Thoracic aorta (tissue), 2 donors: Measurements from ENCODE around the gene CALCOCO2. TPM values are rescaled to one million over a fixed set of nuclear protein-coding genes. Genes with fewer than 3 reads are reported as not detected.
"Not testable (repeated sequence)": the region's sequence is repeated elsewhere in the genome, so short reads cannot be mapped to it uniquely, and the experiment has no call there.

Experiments
- ATAC-seq: fragments of 150-250 bp; one replicate; pipeline ENCODE4 v1.8.0; 2017; ENCODE audit warnings: low read depth; ENCODE audit not compliant: insufficient number of reproducible peaks, low FRiP score
- DNase-seq: peaks from one replicate; pipeline ENCODE4 v3.0.0-alpha.2; 2020; ENCODE audit warnings: low spot score
- H3K27ac ChIP-seq, 2 donors: fragments of 200-600 bp; sonication (generic); 1 replicate in 1 of 2; 2 replicates in 1 of 2; pipeline ENCODE4 v1.5.1; 2016; ENCODE audit warnings: mild to moderate bottlenecking in 2 of 2, moderate library complexity in 2 of 2
- H3K27me3 ChIP-seq: fragments of 200-600 bp; sonication (generic); replicated peaks from 2 replicates; pipeline ENCODE4 v1.6.0; 2016; ENCODE audit warnings: mild to moderate bottlenecking; ENCODE audit not compliant: insufficient read depth
- H3K36me3 ChIP-seq: fragments of 200-600 bp; sonication (generic); one replicate; pipeline ENCODE4 v1.5.1; 2016
- H3K4me1 ChIP-seq, 2 donors: fragments of 200-600 bp; sonication (generic); 1 replicate in 1 of 2; 2 replicates in 1 of 2; pipeline versions ENCODE4 v1.5.1 to v1.6.0; 2016; ENCODE audit warnings: low read depth in 2 of 2, mild to moderate bottlenecking in 1 of 2; ENCODE audit not compliant: control insufficient read depth in 1 of 2
- H3K4me3 ChIP-seq: fragments of 200-600 bp; sonication (generic); 2 replicates; pipeline ENCODE4 v1.5.1; 2016; ENCODE audit warnings: mild to moderate bottlenecking
- H3K9me3 ChIP-seq: fragments of 200-600 bp; sonication (generic); 2 replicates; pipeline ENCODE4 v1.5.1; 2016
- CTCF ChIP-seq: fragments of 200-600 bp; sonication (generic); IDR thresholded peaks from one replicate; pipeline ENCODE4 v1.5.1; 2019; ENCODE audit warnings: antibody characterized with exemption
- total RNA-seq, 2 donors: library from RNA; depleted of rRNA; stranded (reverse); fragments of >200 nt; gene quantifications; one replicate each; pipeline versions ENCODE4 v1.1.0 to v1.2.3, GENCODE V29; 2016

The CALCOCO2 gene
- total RNA-seq, 2 donors from 2014 or later: 122 to 192 TPM

- no peak for ATAC-seq
- no peak for TF ChIP-seq CTCF
Measured at GRCh38 chr17:48792033-48792798, 38.6 kb upstream of the CALCOCO2 start.

GRCh38 chr17:48795444-48796162 lies 35.2 kb upstream of the CALCOCO2 start:
- no peak for ATAC-seq
- no peaks in the 10 kb centered on the region for H3K27me3 ChIP-seq
- no peaks in the 10 kb centered on the region for H3K4me1 ChIP-seq
- no peak overlapping the region for H3K27ac ChIP-seq
- no peaks in the 10 kb centered on the region for H3K9me3 ChIP-seq
- no peak overlapping the region for H3K4me3 ChIP-seq
- no peaks in the 10 kb centered on the region for H3K36me3 ChIP-seq
- TF ChIP-seq CTCF: no peak
- DNase-seq: no peak

More at GRCh38 chr17:48792033-48792798, 38.6 kb upstream of the CALCOCO2 start:
- H3K4me3 ChIP-seq: no peak overlapping the region
- no peaks in the 10 kb centered on the region for H3K9me3 ChIP-seq
- H3K27me3 ChIP-seq: no peaks in the 10 kb centered on the region
- no peak for DNase-seq
- no peaks in the 10 kb centered on the region for H3K36me3 ChIP-seq
- no peaks in the 10 kb centered on the region for H3K4me1 ChIP-seq
- no peak overlapping the region for H3K27ac ChIP-seq

- not testable (repeated sequence) for H3K27ac ChIP-seq, H3K27me3 ChIP-seq, H3K36me3 ChIP-seq, H3K4me1 ChIP-seq, DNase-seq, H3K9me3 ChIP-seq, H3K4me3 ChIP-seq, ATAC-seq
Measured at GRCh38 chr17:48796163-48796522, 34.7 kb upstream of the CALCOCO2 start.

GRCh38 chr17:48799069-48799723 lies 31.6 kb upstream of the CALCOCO2 start:
- DNase-seq: no peak
- TF ChIP-seq CTCF: no peak
- Histone ChIP-seq H3K4me3 (no peak overlapping the region), H3K36me3 (no peaks in the 10 kb centered on the region), H3K9me3 (no peaks in the 10 kb centered on the region), H3K27me3 (no peaks in the 10 kb centered on the region), H3K27ac (no peak overlapping the region), H3K4me1 (peaks cover 0 to 9% of the 10 kb centered on the region in 2 donors)
- ATAC-seq: no peak

- Histone ChIP-seq H3K27ac (no peak overlapping the region), H3K27me3 (no peaks in the 10 kb centered on the region), H3K4me1 (peaks cover 0 to 9% of the 10 kb centered on the region in 2 donors), H3K9me3 (no peaks in the 10 kb centered on the region), H3K36me3 (no peaks in the 10 kb centered on the region), H3K4me3 (no peak overlapping the region)
- ATAC-seq (no peak), DNase-seq (no peak)
- no peak for TF ChIP-seq CTCF
Measured at GRCh38 chr17:48800626-48801217, 30.1 kb upstream of the CALCOCO2 start.
